GM21423 (cell line): ENCODE results near the gene NQO2.
"Not testable (repeated sequence)": the region's sequence is repeated elsewhere in the genome, so short reads cannot be mapped to it uniquely, and the experiment has no call there.

Source experiments
- ATAC-seq: cut with Tn5 transposase; IDR thresholded peaks from one replicate; pipeline ENCODE4 v1.9.1; 2021; ENCODE audit warnings: mild to moderate bottlenecking, moderate library complexity; ENCODE audit not compliant: unreplicated experiment

Gene NQO2

GRCh38 chr6:2969549-2969948 is 30.1 kb upstream of the NQO2 start:
- no peak for ATAC-seq

- ATAC-seq: no peak
Observed at GRCh38 chr6:2970034-2970685, 29.5 kb upstream of the NQO2 start.

- no peak for ATAC-seq
Observed at GRCh38 chr6:2970753-2971419, 28.8 kb upstream of the NQO2 start.

- ATAC-seq: no peak
Observed at GRCh38 chr6:2971420-2972218, 28.1 kb upstream of the NQO2 start, which contains the start of gene SERPINB6. TSS of gene SERPINB6 (minus strand) at chr6:2971567. CDS start at chr6:2959332, 12,235 bp downstream.

GRCh38 chr6:2972219-2972487 is 27.5 kb upstream of the NQO2 start:
- ATAC-seq: not testable (repeated sequence)

GRCh38 chr6:2972685-2973084 is 27.0 kb upstream of the NQO2 start:
- not testable (repeated sequence) for ATAC-seq

- ATAC-seq: not testable (repeated sequence)
Observed at GRCh38 chr6:2973180-2973579, 26.5 kb upstream of the NQO2 start.

GRCh38 chr6:2973676-2974075 is 26.0 kb upstream of the NQO2 start:
- ATAC-seq: no peak

- no peak for ATAC-seq
Observed at GRCh38 chr6:2976060-2976459, 23.6 kb upstream of the NQO2 start.

- ATAC-seq: no peak
Observed at GRCh38 chr6:2976571-2977085, 23.1 kb upstream of the NQO2 start.

GRCh38 chr6:2977290-2977689 is 22.4 kb upstream of the NQO2 start:
- no peak for ATAC-seq

- ATAC-seq: no peak
Observed at GRCh38 chr6:2977799-2978590, 21.7 kb upstream of the NQO2 start.

- ATAC-seq: no peak
Observed at GRCh38 chr6:2978923-2979322, 20.8 kb upstream of the NQO2 start.

GRCh38 chr6:2979819-2980464 is 19.8 kb upstream of the NQO2 start:
- no peak for ATAC-seq

GRCh38 chr6:2980465-2980855 is 19.2 kb upstream of the NQO2 start:
- no peak for ATAC-seq

- no peak for ATAC-seq
Observed at GRCh38 chr6:2982426-2983117, 17.1 kb upstream of the NQO2 start.

GRCh38 chr6:2984738-2985406 is 14.8 kb upstream of the NQO2 start:
- ATAC-seq: no peak

GRCh38 chr6:2986722-2987221 is 12.9 kb upstream of the NQO2 start:
- ATAC-seq: no peak

GRCh38 chr6:2988094-2988425 is 11.6 kb upstream of the NQO2 start:
- ATAC-seq: no peak
